Activated T-cell treated with anti-CD3 and anti-CD28 coated beads, Interleukin-2, amount 50 U/mL, for 4 hours (primary cell): ENCODE data around the gene KIF22. TPM values are rescaled to one million over a fixed set of nuclear protein-coding genes. Genes with fewer than 3 reads are reported as not detected.

Experiments
- ATAC-seq, 2 donors: fragments of 200-7000 bp; cut with Tn5 transposase; one replicate each; pipeline ENCODE4 v1.10.0; 2021
- DNase-seq: peaks from one replicate; pipeline ENCODE4 v3.0.0-alpha.2; 2020
- H3K27me3 Mint-ChIP-seq: one replicate; pipeline ENCODE4 v1.8.0; 2021; ENCODE audit warnings: low read depth, mixed read lengths
- H3K36me3 Mint-ChIP-seq: one replicate; pipeline ENCODE4 v1.8.0; 2022; ENCODE audit warnings: mixed read lengths; ENCODE audit not compliant: insufficient read depth
- H3K4me1 Mint-ChIP-seq: one replicate; pipeline ENCODE4 v1.8.0; 2021; ENCODE audit warnings: low read depth, mixed read lengths
- H3K4me3 Mint-ChIP-seq: one replicate; pipeline ENCODE4 v1.8.0; 2021; ENCODE audit warnings: mild to moderate bottlenecking, moderate library complexity, mixed read lengths
- H3K9me3 Mint-ChIP-seq: one replicate; pipeline ENCODE4 v1.8.0; 2021; ENCODE audit warnings: mixed read lengths
- total RNA-seq, 3 donors: library from RNA; stranded (reverse); gene quantifications; one replicate each; pipeline ENCODE4 v1.2.1, GENCODE V29; 2021

KIF22 gene
- total RNA-seq, 3 donors from 2014 or later = 73.5 to 82.2 (median 79.7) TPM

DNA sequence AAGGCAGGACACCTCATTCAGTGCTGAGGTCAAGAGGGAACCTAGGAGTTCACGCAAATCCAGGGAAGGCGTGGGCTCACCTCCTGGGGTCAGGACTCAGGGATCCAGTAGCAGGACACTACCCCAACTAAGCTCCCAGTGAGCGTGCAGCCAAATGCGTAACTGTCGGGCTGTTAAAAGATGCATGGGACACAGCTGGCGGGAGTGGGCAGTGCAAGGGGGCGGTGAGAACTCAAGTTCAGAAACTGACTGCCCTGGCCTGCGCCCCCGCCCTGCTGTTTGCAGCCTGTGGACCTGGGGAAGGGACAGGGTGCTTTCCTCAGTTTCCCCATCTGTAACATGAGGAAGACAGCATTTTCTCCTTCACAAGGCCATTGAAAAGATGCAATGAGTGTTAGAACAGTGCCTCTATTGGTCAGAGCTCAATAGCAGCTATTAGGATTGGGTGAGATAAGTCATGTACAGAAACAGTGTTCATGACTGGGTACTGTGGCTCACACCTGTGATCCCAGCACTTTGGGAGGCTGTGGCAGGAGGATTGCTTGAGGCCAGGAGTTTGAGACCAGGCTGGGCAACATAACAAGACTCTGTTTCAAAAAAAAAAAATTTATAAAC, 52.3 kb downstream of the KIF22 start:
- Mint-ChIP-seq H3K4me1 (peaks cover 3% of the 10 kb centered on the region), H3K27me3 (no peaks in the 10 kb centered on the region), H3K36me3 (peaks cover 27% of the 10 kb centered on the region), H3K9me3 (no peaks in the 10 kb centered on the region), H3K4me3 (no peak overlapping the region)
- no peak for DNase-seq
- no peak for ATAC-seq

DNA sequence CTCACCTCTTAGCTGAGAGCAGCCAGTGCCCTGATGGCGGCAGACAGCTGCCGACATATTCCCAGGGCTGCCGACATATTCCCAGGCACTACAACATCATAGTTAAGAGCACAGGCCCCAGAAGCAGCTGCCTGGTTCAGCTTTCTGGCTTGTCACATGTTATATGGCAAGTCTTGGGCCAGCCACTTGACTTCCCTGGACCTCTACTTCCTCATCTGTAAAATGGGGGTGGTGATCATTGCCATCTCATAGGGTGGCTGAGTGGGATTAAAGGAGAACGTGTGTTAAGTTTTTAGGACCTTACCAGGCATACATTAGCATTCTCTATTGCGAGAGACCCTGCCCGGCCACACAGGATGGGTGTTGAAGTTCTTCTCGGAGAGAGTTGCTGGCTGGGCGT, 53.4 kb downstream of the KIF22 start:
- peaks cover 27% of the 10 kb centered on the region for H3K36me3 Mint-ChIP-seq

GRCh38 chr16:29844575-29845331, 54.2 kb downstream of the KIF22 start:
- DNase-seq (no peak), ATAC-seq (no peak)
- no peaks in the 10 kb centered on the region for H3K27me3 Mint-ChIP-seq
- H3K4me1 Mint-ChIP-seq = peaks cover 5% of the 10 kb centered on the region
- H3K36me3 Mint-ChIP-seq = peaks cover 25% of the 10 kb centered on the region
- no peak overlapping the region for H3K4me3 Mint-ChIP-seq
- H3K9me3 Mint-ChIP-seq = no peaks in the 10 kb centered on the region

More for the DNA sequence above, 53.4 kb downstream of the KIF22 start:
- DNase-seq (no peak), ATAC-seq (no peak)
- H3K27me3 Mint-ChIP-seq = no peaks in the 10 kb centered on the region
- no peak overlapping the region for H3K4me3 Mint-ChIP-seq
- no peaks in the 10 kb centered on the region for H3K9me3 Mint-ChIP-seq
- H3K4me1 Mint-ChIP-seq = peaks cover 5% of the 10 kb centered on the region

DNA sequence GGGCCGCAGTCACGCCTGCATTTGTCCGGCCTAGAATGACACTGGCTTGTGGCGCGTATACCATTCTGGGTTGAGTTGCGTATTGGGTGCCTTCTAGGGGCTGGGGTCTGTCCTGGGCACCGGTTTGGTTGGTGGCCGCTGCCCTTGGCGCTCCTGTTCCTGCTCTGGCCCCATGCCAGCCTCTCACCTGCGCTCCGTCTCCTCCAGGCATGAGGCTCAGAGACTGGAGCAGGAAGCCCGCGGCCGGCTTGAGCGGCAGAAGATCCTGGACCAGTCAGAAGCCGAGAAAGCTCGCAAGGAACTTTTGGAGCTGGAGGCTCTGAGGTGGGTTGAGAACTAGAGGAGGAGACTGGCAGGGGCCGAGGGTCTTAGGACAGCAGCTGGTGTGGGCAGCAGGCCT, 55.1 kb downstream of the KIF22 start:
- no peak overlapping the region for H3K4me3 Mint-ChIP-seq
- no peak for ATAC-seq
- DNase-seq = no peak
- H3K27me3 Mint-ChIP-seq = no peaks in the 10 kb centered on the region
- H3K9me3 Mint-ChIP-seq = no peaks in the 10 kb centered on the region
- H3K4me1 Mint-ChIP-seq = peaks cover 5% of the 10 kb centered on the region
- H3K36me3 Mint-ChIP-seq = peaks cover 20% of the 10 kb centered on the region

GRCh38 chr16:29848420-29849297, 58.1 kb downstream of the KIF22 start:
- Mint-ChIP-seq H3K4me3 (no peak overlapping the region), H3K27me3 (no peaks in the 10 kb centered on the region), H3K9me3 (no peaks in the 10 kb centered on the region), H3K36me3 (peaks cover 14% of the 10 kb centered on the region), H3K4me1 (peaks cover 5% of the 10 kb centered on the region)
- DNase-seq (peak; percentile 83), ATAC-seq (peak; percentile 94 to 97)

GRCh38 chr16:29849505-29849904, 59.0 kb downstream of the KIF22 start:
- no peak for ATAC-seq
- DNase-seq = no peak
- Mint-ChIP-seq H3K27me3 (no peaks in the 10 kb centered on the region), H3K36me3 (peaks cover 10% of the 10 kb centered on the region), H3K9me3 (no peaks in the 10 kb centered on the region), H3K4me1 (peaks cover 5% of the 10 kb centered on the region), H3K4me3 (no peak overlapping the region)

GRCh38 chr16:29850998-29851397, 60.4 kb downstream of the KIF22 start:
- H3K4me1 Mint-ChIP-seq = peaks cover 5% of the 10 kb centered on the region
- H3K9me3 Mint-ChIP-seq = no peaks in the 10 kb centered on the region
- no peak overlapping the region for H3K4me3 Mint-ChIP-seq
- no peaks in the 10 kb centered on the region for H3K27me3 Mint-ChIP-seq
- DNase-seq (no peak), ATAC-seq (no peak)
- H3K36me3 Mint-ChIP-seq = peaks cover 3% of the 10 kb centered on the region

DNA sequence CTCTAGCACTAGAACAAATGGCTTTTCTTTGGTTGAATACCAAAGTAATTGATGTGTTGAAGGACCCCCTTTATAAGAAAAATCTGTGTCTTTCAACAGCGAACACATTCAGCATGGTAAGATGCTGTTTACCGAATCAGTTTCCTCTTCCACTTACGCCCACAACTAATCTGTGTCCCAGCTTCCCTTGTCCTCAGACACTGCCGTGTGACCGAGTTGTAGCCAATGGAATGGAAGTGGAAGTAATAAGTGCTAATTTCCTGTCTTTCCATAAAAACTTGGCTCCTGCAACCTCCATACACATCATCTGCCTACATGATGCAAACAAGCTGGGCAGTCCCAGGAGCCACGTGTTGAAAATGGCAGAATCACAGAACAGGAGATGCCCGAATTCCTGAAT, 62.1 kb downstream of the KIF22 start:
- ATAC-seq = no peak
- Mint-ChIP-seq H3K27me3 (no peaks in the 10 kb centered on the region), H3K4me3 (no peak overlapping the region), H3K4me1 (peaks cover 2% of the 10 kb centered on the region), H3K36me3 (peaks cover 2% of the 10 kb centered on the region), H3K9me3 (no peaks in the 10 kb centered on the region)
- DNase-seq = no peak

DNA sequence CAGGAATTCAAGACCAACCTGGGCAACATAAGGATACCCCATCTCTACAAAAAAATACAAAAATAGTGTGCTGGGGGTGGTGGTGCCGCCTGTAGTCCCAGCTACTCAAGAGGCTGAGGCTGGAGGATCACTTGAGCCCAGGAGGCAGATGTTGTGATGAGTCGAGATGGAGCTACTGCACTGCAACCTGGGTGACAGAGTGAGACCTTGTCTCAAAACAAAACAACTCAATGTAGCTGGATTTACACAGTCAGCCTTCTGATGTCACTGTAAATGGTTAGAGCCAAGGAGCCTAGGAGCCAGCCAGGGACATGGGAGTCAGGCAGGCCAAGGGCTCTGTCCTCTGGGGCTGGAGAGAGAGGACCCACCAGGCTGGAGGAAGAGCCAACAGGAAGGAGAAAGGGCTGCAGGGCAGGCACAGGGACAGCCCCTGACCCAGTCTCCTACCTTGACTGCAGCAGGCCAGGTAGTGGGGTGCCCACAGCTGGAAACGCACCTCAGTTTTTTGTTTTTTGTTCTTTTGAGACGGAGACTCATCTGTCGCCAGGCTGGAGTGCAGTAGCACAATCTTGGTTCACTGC, 64.1 kb downstream of the KIF22 start:
- Mint-ChIP-seq H3K4me1 (no peaks in the 10 kb centered on the region), H3K4me3 (no peak overlapping the region), H3K9me3 (no peaks in the 10 kb centered on the region), H3K27me3 (no peaks in the 10 kb centered on the region), H3K36me3 (peaks cover 10% of the 10 kb centered on the region)
- no peak for DNase-seq
- peak in 1 of 2 donors; percentile 25 for ATAC-seq

Other genes starting within 250 kb of the KIF22 start
- gene SPN, start 127.5 kb upstream of the KIF22 start, total RNA-seq = 10 to 100 TPM; 37.5 to 41.0 (median 39.9) TPM
- 1 to 10 TPM; 1.9 to 3.0 (median 2.1) TPM for gene QPRT, start 111.6 kb upstream of the KIF22 start, total RNA-seq
- gene C16orf54, start 44.8 kb upstream of the KIF22 start, total RNA-seq = 1 to 10 TPM; 6.8 to 8.8 (median 7.2) TPM
- gene ZG16, start 12.5 kb upstream of the KIF22 start, total RNA-seq = under 1 TPM in 1 of 3 donors, not detected in 2; 0.05 TPM
- gene MAZ, start 15.8 kb downstream of the KIF22 start, total RNA-seq = 100 to 1,000 TPM; 321 to 471 (median 409) TPM
- gene PRRT2, start 21.4 kb downstream of the KIF22 start, total RNA-seq = 1 to 10 TPM in 1 of 3 donors, under 1 TPM in 2; 0.34 to 1.6 (median 0.76) TPM
- gene PAGR1, start 25.4 kb downstream of the KIF22 start, total RNA-seq = 10 to 100 TPM; 35.2 to 40.9 (median 40.7) TPM
- 10 to 100 TPM; 80.6 to 86.4 (median 85.8) TPM for gene MVP, start 29.7 kb downstream of the KIF22 start, total RNA-seq
- gene CDIPT, start 72.5 kb downstream of the KIF22 start, total RNA-seq = 10 to 100 TPM; 56.7 to 61.0 (median 59.7) TPM
- gene SEZ6L2, start 108.8 kb downstream of the KIF22 start, total RNA-seq = under 1 TPM in 2 of 3 donors, not detected in 1; 0.18 to 0.33 TPM
- 1 to 10 TPM; 2.1 to 3.4 (median 3.2) TPM for gene ASPHD1, start 109.7 kb downstream of the KIF22 start, total RNA-seq
- 10 to 100 TPM; 42.7 to 45.4 (median 44.1) TPM for gene KCTD13, start 135.5 kb downstream of the KIF22 start, total RNA-seq
- gene TMEM219, start 171.3 kb downstream of the KIF22 start, total RNA-seq = 10 to 100 TPM; 19.3 to 30.8 (median 27.7) TPM
- 10 to 100 TPM; 34.9 to 37.9 (median 37.8) TPM for gene TAOK2, start 183.1 kb downstream of the KIF22 start, total RNA-seq
- gene HIRIP3, start 204.9 kb downstream of the KIF22 start, total RNA-seq = 10 to 100 TPM; 43.4 to 52.5 (median 50.7) TPM
- gene INO80E, start 205.5 kb downstream of the KIF22 start, total RNA-seq = 100 to 1,000 TPM; 103 to 113 (median 112) TPM
- gene DOC2A, start 220.3 kb downstream of the KIF22 start, total RNA-seq = 1 to 10 TPM in 2 of 3 donors, under 1 TPM in 1; 0.49 to 2.5 (median 1.1) TPM
- not detected for gene C16orf92, start 232.4 kb downstream of the KIF22 start, total RNA-seq
- under 1 TPM; 0.22 to 0.33 (median 0.32) TPM for gene TLCD3B, start 240.5 kb downstream of the KIF22 start, total RNA-seq